ENCODE results near the gene PXMP4. TPM values are rescaled to one million over a fixed set of nuclear protein-coding genes. Genes with fewer than 3 reads are reported as not detected.
A peak's percentile ranks its signal among the peaks of the same experiment; 100 is the strongest.

PXMP4 gene
- total RNA-seq, 1 donor from 2014 or later, result 6.6 TPM

DNA sequence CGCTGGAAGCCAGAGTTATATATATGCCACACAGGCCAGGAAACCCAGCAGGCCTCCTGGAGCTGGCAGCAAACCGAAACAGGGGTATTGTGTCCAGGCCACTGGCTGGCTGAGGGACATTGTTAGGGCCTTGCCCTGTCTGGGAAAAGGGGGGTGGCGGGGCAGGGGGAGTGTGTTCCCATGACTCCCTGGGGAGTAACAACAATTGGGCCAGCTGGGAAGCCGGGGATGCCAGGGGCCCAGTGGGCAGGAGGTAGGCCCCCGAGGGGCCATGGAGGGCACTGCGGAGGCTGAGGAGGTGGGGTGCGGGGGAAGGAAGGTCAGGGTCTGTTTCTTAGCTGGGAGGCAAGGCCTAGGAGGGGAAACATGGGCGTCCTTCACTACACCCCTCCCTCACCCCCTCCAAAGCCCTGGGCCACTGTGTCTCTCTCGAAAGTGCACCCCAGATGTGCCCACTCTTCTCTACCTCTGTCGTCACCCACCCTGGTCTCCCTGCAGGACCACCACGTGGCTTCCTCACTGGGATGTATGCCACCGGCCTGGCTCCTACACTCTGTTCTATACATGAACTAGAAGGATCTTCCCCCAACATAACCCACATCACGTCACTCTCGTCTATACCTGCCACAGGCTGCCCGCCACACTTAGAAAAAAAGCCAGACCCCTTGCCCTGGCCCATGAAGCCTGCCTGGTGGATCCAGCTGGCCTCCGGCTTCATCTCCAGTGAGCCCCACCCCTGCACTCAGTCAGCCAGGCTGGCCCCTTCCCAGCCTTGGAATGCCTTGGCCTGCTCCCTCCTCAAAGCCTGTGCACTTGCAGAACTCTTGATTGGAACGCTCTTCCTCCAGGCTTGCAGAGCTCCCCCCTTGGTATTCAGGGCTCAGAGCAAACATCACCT lies 26.1 kb downstream of the PXMP4 start:
- H3K27me3 ChIP-seq, result no peaks in the 10 kb centered on the region
- DNase-seq (ENCODE audit: extremely low spot score in 2 of 2), result no peak
- peaks cover 27% of the 10 kb centered on the region for H3K4me1 ChIP-seq
- intact Hi-C loops (cut with DNase I), result no loop called here
- H3K27ac ChIP-seq, result peak overlapping the region; percentile 73
- TF ChIP-seq POLR2A (IDR thresholded peaks at IDR 0.05), result no peak
- TF ChIP-seq POLR2AphosphoS5 (IDR thresholded peaks at IDR 0.05; ENCODE audit: insufficient read depth in 1 of 2, low read depth in 1 of 2), result peak in 1 of 2 donors; percentile 23
- no peak overlapping the region for H3K4me3 ChIP-seq
- H3K9me3 ChIP-seq, result no peaks in the 10 kb centered on the region
- no peaks in the 10 kb centered on the region for H3K36me3 ChIP-seq

DNA sequence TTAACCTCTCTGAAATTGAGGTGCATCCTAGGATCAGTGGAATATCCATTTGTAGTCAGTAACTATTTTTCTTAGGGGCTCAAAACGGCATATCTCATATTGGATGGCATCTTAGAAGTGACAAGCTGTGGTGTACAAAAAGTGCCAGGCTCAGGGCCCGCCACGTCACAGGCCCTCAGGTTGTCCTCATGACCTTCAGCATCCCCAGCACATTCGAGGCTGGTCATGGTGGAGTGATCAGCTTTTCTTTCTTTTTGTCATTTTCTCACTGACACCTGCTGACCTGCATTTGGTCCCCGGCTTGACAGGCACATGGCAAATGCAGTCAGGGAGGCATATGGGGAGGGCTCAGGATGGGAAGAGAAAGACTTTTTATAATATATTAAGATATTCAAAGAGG lies 26.8 kb downstream of the PXMP4 start:
- H3K27ac ChIP-seq, result peak overlapping the region; percentile 73
- no peaks in the 10 kb centered on the region for H3K27me3 ChIP-seq
- TF ChIP-seq, protein P1, sequence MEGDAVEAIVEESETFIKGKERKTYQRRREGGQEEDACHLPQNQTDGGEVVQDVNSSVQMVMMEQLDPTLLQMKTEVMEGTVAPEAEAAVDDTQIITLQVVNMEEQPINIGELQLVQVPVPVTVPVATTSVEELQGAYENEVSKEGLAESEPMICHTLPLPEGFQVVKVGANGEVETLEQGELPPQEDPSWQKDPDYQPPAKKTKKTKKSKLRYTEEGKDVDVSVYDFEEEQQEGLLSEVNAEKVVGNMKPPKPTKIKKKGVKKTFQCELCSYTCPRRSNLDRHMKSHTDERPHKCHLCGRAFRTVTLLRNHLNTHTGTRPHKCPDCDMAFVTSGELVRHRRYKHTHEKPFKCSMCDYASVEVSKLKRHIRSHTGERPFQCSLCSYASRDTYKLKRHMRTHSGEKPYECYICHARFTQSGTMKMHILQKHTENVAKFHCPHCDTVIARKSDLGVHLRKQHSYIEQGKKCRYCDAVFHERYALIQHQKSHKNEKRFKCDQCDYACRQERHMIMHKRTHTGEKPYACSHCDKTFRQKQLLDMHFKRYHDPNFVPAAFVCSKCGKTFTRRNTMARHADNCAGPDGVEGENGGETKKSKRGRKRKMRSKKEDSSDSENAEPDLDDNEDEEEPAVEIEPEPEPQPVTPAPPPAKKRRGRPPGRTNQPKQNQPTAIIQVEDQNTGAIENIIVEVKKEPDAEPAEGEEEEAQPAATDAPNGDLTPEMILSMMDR (IDR thresholded peaks at IDR 0.05), result no peak
- TF ChIP-seq POLR2AphosphoS5 (IDR thresholded peaks at IDR 0.05; ENCODE audit: insufficient read depth in 1 of 2, low read depth in 1 of 2) (no peak), POLR2A (IDR thresholded peaks at IDR 0.05) (no peak)
- no peaks in the 10 kb centered on the region for H3K36me3 ChIP-seq
- H3K4me3 ChIP-seq, result no peak overlapping the region
- intact Hi-C loops (cut with DNase I), result no loop called here
- DNase-seq (ENCODE audit: extremely low spot score in 2 of 2), result no peak
- peaks cover 27% of the 10 kb centered on the region for H3K4me1 ChIP-seq
- no peaks in the 10 kb centered on the region for H3K9me3 ChIP-seq

DNA sequence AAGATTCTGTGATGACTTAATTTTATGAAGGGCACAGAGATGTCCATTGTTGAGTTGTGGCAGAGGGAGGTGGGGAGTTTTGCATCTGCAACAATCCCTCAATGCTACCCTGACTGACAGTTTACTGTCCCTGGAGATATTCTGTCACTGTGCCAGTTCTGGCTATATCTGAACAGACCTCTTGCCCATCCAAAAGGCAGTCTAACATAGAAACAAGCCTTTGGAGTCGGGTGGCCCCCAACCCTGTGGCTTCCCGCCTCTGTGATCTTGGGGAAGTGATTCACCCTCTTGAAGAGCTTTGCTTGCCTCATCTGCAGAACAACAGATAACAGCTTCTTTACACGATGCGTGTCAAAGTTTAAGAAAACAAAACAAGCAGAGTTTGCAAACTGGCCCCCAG lies 30.1 kb downstream of the PXMP4 start:
- TF ChIP-seq, protein P1 (IDR thresholded peaks at IDR 0.05), result no peak
- no peak for TF ChIP-seq POLR2AphosphoS5 (IDR thresholded peaks at IDR 0.05; ENCODE audit: insufficient read depth in 1 of 2, low read depth in 1 of 2)
- TF ChIP-seq POLR2A (IDR thresholded peaks at IDR 0.05), result no peak
- no peak overlapping the region for H3K27ac ChIP-seq
- intact Hi-C loops (cut with DNase I), result no loop called here

DNA sequence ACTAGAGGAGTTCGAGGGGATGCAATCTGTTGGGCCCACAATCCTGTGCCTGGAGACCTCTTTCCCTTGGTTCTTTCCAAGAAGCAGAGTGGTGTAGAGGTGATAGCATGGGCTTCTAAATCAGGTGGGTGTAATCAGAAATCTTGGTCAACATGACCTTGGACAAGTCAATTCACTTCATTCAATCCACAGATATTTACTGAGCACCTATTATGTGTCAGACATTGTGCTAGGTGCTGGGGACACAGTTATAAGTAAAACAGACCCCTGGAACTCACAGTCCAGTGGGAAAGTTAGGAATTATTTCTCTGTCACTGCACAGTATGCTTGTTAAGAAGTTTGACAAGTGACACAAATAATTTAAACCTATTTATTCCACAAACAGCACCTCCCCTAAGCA lies 30.6 kb downstream of the PXMP4 start:
- Histone ChIP-seq H3K36me3 (no peaks in the 10 kb centered on the region), H3K4me1 (peaks cover 23% of the 10 kb centered on the region), H3K4me3 (no peak overlapping the region), H3K27ac (no peak overlapping the region), H3K27me3 (no peaks in the 10 kb centered on the region), H3K9me3 (no peaks in the 10 kb centered on the region)
- intact Hi-C loops (cut with DNase I), result no loop called here
- TF ChIP-seq, protein P1 (IDR thresholded peaks at IDR 0.05), result no peak
- TF ChIP-seq POLR2A (IDR thresholded peaks at IDR 0.05), result no peak
- no peak for DNase-seq (ENCODE audit: extremely low spot score in 2 of 2)

More for the DNA sequence above, 30.1 kb downstream of the PXMP4 start:
- DNase-seq (ENCODE audit: extremely low spot score in 2 of 2), result no peak
- no peaks in the 10 kb centered on the region for H3K36me3 ChIP-seq
- no peak overlapping the region for H3K4me3 ChIP-seq
- H3K27me3 ChIP-seq, result no peaks in the 10 kb centered on the region
- no peaks in the 10 kb centered on the region for H3K9me3 ChIP-seq
- peaks cover 18% of the 10 kb centered on the region for H3K4me1 ChIP-seq

DNA sequence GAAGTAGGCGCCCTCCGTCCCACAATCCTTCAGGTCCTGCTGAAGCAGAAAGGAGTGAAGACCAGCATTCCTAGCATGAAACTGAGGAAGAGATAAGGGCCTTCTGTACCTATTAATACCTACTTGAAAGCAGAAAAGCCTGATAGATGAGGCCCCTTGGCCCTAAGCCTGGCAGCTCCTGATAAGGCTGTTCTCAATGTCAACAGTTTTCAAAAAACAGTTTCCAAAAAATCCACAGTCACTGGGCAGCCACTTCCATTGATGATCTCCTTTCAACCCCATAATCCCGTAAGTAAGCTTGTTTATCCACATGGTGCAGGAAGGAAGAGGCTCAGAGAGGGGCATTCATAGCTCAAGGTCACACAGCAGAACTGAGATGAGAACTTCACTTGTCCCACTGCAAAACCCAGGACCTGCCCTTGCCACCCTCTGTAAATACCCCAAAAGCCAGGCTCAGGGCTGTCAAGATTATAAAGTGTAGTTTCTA lies 31.1 kb downstream of the PXMP4 start:
- Histone ChIP-seq H3K4me3 (no peak overlapping the region), H3K4me1 (peaks cover 24% of the 10 kb centered on the region), H3K36me3 (no peaks in the 10 kb centered on the region), H3K27me3 (no peaks in the 10 kb centered on the region), H3K27ac (no peak overlapping the region), H3K9me3 (no peaks in the 10 kb centered on the region)
- TF ChIP-seq POLR2AphosphoS5 (IDR thresholded peaks at IDR 0.05; ENCODE audit: insufficient read depth in 1 of 2, low read depth in 1 of 2) (no peak), POLR2A (IDR thresholded peaks at IDR 0.05) (no peak)
- TF ChIP-seq, protein P1 (IDR thresholded peaks at IDR 0.05), result no peak
- DNase-seq (ENCODE audit: extremely low spot score in 2 of 2), result no peak
- intact Hi-C loops (cut with DNase I), result no loop called here

Data from vagina (tissue), 2 donors.